NT2/D1 (cell line): Measurements from ENCODE around the gene HS3ST3B1.
A peak's percentile ranks its signal among the peaks of the same experiment; 100 is the strongest.

ENCODE experiments used
- SUZ12 ChIP-seq: IDR thresholded peaks from 2 replicates; pipeline ENCODE4 v1.6.1; 2011; ENCODE audit not compliant: insufficient read length, insufficient read depth; ENCODE audit errors: extremely low read depth
- ZNF274 ChIP-seq: IDR thresholded peaks from 2 replicates; pipeline ENCODE4 v1.6.1; 2011; ENCODE audit warnings: mild to moderate bottlenecking, low read depth, low read length

GRCh38 chr17:14297161-14297851, 3.6 kb upstream of the HS3ST3B1 start:
- TF ChIP-seq SUZ12 (peak; percentile 53), ZNF274 (no peak)
